NCI-H2196 (cell line): ENCODE measurements around the gene NMRAL1.

ENCODE experiments used
- DNase-seq: peaks from one replicate; lab custom pipeline; 2025; ENCODE audit not compliant: unreplicated experiment; lab: John Stamatoyannopoulos, UW

NMRAL1 gene

GRCh38 chr16:4474192-4474961 lies at the start of gene NMRAL1:
TSS of gene NMRAL1 (minus strand) at chr16:4474625. CDS start at chr16:4474132, 493 bp downstream.
- peak; percentile 95 for DNase-seq

- DNase-seq: no peak
Observed at GRCh38 chr16:4523686-4524085, 49.3 kb upstream of the NMRAL1 start.

DNA sequence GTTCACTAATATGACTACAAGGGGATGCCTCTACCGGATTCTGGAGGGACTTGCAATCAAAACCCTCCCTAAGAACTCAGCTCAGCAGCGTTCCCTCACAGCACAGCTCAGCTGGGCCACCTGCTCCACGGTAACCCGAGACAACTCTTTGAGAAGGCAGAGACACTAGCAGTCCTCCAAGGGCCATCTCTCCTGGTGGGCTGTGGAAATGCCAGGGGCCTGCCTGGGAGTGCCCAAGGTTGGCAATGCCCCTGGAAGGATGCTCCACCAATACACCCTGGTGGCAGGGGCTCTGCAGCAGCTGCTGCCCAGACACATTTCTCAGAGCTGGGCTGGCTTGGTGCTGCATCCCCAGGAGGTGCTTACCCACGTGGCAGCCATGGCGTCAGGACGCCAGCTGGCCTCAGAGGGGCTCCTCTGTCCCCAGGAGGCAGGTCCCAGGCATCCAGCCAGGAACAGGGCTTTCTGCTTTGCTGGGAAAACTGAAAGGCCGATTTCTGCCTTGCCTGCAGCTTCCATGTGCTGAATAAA lies 47.7 kb upstream of the NMRAL1 start:
- peak; percentile 84 for DNase-seq

DNA sequence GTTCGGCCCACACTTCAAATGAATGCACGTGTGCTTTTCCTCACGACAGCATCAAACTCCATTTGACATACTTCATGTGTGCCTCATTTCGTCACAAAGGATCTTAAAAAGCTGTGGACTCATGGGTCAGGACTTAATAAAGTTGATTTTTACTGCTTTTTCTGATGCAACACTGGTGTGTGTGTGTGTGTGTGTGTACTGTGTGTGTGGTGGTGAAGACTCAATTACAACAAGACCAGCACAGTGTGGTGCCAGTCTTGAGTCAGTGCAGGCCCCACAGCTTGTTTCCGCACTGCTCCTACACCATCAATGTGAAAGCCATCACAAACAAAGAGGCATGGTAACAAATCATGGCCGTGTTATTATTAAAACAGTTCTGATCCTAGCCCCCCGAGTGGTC lies 46.5 kb upstream of the NMRAL1 start:
- no peak for DNase-seq

GRCh38 chr16:4519274-4520058 lies 45.0 kb upstream of the NMRAL1 start:
- no peak for DNase-seq

DNA sequence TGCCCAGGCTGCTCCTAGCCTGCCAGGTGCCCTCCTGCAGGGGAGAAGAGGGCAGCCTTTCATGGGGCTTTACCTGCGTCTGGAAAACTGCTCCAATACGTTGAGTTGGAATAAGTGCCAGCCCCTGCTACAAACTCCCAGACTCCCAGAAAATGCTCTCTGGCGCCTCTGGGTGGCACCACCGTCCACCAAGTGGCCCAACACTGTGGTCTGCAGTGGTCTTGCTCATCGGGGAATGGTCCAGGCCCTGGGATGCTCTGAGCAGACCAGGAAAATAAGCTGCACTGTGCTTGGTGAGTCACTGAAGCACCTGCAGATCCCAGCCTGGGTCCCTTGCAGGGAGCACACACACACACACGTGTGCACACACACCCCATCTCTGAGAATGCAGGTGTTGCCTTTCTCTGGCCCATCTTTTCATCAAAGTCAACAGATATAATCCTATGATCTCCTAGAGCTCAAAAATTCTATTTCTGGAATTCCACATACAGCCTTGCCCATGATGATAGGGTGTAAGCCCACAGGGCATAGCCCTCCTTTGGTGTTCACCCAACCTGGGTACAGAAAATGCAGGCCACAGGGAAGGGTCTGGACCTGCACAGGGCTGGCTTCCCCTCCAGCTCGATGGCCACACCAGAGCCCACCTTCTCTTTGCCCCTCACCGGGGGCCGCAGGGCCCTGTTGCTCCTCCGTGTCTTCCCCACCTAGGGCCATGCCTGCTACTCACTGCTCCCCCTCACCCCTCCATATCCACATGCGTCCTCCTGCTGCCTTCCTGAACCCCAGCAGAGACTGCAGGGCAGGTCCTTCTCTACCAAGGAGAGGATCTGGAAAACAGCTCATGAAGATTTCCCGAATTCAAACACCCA lies 43.6 kb upstream of the NMRAL1 start:
- peak; percentile 39 for DNase-seq

DNA sequence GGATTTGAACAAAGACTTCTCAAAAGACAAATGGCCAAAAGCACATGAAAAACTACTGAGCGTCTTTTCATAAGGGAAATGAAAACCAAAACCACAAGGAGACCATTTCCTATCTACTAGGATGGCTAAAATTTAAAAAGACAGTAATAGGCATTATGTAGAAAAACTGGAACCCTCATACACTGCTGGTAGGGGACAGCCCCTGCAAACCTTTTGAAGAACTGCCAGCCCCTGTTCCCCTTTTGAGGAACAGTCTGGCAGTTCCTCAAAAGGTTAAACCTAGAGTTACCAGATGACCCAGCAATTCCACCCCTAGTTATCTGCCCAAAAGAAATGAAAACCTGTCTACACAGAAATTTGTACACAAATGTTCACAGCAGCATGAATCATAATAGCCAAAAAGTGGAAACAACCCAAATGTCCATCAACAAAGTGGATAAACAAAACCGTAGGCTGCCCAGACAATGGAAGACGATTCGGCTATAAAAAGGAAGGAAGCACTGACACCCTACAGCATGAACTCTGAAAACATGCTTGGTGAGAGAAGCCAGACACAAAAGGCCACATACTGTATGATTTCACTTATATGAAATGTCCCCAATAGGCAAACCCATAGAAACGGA lies 41.3 kb upstream of the NMRAL1 start:
- DNase-seq: no peak

DNA sequence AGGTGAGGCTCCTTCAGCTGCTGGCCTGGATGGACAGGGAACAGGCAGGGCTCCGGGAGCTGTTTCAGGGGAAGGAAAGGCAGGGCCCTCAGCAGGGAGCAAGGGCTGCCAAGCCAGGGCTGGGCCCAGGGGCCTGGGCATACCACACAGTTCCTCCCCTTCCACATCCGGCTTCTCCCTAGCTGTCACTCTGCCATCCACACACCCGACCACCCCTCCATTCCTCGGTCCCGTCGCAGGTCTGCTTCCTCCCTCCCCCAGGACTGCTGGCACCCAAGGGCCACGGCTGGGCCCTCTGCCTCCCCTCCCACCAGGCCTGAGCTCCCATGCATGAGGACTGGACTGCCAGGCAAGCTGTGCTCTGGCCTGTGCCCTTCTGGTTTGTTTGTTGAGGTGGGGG lies 40.2 kb upstream of the NMRAL1 start:
- no peak for DNase-seq

DNA sequence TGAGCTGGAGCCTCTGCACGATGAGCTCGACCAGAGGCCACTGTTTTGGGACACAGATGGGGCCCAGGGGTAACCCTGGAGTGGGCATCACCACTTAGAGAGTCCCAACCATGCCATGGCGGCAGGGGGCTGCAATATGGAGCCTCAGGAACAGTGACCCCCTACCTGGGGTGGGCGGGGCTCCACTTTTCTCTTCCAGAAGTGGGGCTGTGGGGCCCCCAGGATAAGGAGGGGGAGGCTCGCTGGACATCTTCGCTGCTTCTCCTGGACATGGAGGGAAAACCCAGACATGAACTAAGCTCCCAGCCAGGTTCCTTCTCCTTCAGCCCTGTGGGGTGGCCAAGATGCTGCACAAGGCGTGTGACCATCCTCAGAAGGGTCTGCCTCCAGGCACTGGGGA lies 39.5 kb upstream of the NMRAL1 start:
- DNase-seq: no peak

- DNase-seq: no peak
Observed at GRCh38 chr16:4513086-4513860, 38.8 kb upstream of the NMRAL1 start.

DNA sequence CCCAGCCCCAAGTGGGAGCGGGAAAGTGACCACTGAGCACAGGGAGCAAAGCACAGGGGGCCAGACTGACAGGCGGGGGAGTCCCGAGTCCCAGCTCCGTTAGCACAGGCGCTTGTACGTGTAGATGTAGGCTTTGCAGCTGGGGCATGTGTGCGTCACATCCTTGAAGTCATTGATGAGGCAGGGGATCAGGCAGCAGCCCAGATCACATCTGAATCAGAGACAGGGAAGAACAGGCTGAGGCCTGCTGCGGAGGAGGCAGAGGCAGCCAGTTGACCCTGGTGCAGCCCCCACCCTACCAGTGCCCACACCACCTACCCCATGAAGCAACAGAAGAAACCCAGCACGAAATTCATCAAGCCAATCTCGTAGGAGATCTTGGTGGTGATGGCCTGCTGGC lies 38.0 kb upstream of the NMRAL1 start:
- no peak for DNase-seq

DNA sequence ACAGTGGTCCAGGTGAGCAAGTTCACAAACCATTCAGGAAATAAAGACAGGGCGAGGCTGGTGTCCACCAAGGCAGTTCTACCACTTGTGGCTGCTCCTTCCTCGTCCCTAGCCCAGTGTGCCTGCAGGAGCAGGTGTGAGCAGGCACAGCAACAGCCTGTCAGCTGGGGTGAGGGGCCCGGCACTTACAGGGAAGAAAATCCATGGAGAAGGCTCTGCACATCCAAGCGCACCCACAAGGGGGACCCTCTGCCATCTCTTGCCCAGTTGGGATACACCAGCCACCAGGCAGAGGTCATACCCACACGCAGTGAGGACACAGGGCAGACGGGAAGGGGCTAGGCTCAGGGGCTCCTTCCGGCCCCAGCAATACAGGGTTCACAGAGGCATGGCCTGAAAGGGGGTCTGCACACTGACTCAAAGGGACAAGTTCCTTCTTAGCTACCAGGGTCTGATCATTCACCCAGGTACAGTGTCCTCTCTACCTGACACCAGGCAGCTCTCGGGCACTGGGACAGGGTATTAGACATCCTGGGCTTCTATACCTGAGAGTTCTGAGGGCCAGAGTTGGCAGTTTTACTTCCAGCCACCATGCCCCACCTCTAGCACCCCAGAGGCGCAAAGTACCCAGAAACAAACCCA lies 37.1 kb upstream of the NMRAL1 start:
- DNase-seq: peak; percentile 58

DNA sequence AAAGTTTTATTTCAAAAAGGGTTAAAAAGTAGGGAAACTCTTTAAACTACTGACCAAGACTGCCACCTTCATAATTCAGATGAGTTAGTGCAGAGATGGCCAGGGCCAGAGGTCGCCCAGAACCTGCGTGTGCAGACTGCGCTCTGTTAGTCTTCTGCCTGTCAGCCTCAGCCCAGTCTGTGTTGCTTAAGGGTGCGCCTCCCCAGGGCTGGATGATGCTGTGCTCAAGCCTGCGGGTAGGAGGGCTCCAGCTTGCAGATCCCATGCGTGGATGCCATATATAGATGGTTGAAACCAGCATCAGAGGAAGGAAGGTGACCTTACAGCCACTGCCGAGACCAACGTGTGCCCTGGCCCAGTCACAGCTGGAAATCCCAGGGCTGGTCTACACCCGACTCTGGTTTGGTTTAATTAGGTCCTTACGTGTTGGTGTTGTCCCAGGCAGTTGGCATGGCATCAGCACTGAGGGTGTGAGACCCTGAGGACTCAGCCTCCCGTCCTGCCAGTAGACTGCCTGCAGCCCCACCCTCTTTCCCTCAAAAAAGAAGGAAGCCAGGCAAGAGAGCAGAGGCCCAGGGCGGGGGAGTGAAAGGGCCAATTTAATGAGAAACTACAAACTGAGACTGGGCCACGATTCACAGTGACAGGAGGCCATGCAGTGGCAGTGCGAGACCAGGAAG lies 36.5 kb upstream of the NMRAL1 start:
- DNase-seq: no peak

DNA sequence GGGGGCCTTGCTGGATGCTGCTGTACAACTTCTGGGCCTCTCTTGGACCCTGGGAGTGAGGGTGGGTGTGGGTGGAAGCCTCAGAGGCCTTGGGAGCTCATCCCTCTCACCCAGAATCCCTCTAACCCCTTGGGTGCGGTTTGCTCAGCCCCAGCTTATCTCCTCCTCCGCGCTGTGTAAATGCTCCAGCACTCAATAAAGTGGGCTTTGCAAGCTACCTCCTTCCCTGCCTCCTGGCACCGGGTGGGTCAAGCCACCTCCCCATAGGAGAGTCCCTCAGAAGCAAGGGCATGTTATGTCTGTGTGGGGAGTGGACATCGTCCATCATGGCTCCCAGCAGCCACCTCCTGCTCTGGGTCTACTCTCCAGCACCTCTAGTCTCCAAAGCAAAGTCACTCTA lies 35.7 kb upstream of the NMRAL1 start:
- DNase-seq: no peak

- no peak for DNase-seq
Observed at GRCh38 chr16:4509420-4509819, 35.0 kb upstream of the NMRAL1 start.

GRCh38 chr16:4508806-4509205 lies 34.4 kb upstream of the NMRAL1 start:
- DNase-seq: no peak

DNA sequence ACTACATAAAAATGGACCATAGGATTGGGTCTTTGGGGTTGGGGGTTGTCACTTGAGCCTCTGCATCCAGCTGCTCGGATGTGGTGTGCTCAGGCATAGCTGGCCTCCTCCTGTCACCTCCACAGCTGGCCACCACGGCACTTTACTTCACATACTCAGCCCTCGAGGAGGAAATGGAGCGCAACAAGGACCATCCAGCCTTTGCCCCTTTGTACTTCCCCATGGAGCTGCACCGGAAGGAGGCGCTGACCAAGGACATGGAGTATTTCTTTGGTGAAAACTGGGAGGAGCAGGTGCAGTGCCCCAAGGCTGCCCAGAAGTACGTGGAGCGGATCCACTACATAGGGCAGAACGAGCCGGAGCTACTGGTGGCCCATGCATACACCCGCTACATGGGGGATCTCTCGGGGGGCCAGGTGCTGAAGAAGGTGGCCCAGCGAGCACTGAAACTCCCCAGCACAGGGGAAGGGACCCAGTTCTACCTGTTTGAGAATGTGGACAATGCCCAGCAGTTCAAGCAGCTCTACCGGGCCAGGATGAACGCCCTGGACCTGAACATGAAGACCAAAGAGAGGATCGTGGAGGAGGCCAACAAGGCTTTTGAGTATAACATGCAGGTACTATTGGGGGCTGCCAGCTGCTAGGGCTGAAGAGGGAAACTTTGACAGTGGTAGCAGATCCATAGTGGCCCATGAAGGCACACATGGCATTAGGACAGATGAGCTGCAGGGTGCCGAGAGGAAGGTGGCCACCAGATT lies 33.3 kb upstream of the NMRAL1 start:
- no peak for DNase-seq

DNA sequence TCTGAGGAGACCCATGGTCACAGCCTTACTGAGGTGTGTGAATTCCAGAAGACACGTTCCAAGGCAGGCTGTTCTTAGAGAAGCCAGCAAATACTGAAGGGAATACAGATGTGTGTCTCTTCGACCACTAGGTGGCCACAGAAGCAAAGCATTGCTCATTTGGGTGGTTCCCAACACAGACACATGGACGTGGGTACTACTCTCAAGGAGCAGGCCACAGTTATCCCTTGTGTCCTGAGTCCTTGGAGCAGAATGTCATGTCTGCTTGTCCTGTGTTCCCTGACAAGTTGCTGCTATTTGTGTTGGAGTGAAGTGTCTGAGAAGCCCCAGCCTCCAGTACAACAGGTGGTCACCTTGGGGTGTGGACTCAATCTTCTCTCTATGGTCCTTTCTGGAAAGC lies 32.0 kb upstream of the NMRAL1 start:
- peak; percentile 88 for DNase-seq
